Hair follicle dermal papilla cell (primary cell): ENCODE results near the gene TCL1A. TPM values are rescaled to one million over a fixed set of nuclear protein-coding genes. Genes with fewer than 3 reads are reported as not detected.

Experiments used
- small RNA-seq: library from RNA; depleted of rRNA; stranded (forward); fragments of <200 nt; gene quantifications from one replicate; pipeline ENCODE3, GENCODE V24; 2012
- total RNA-seq: library from RNA; depleted of rRNA; stranded (reverse); fragments of >200 nt; gene quantifications from 2 replicates; pipeline ENCODE4 v1.2.3, GENCODE V29; 2012

The TCL1A gene, protein sequence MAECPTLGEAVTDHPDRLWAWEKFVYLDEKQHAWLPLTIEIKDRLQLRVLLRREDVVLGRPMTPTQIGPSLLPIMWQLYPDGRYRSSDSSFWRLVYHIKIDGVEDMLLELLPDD
- total RNA-seq, result 0.65 TPM in 1 of 2 replicates, not detected in the other

GRCh38 chr14:95713596-95714371, at the start of gene TCL1A:
TCL1A (minus strand) TSS chr14:95714125; CDS start chr14:95714066, 59 bp downstream.

GRCh38 chr14:95685978-95686922, 27.7 kb downstream of the TCL1A start, which contains the start of gene TCL1B:
TCL1B (plus strand) TSS chr14:95686426; CDS start chr14:95686468, 42 bp downstream.

Small RNA genes lying within 50 kb of the gene (small RNA-seq; reads per million reads assigned to genes)
- gene RF02193, result not detected

Other genes with a start within 250 kb of the TCL1A start
- gene SYNE3, start 197.5 kb downstream of the TCL1A start, total RNA-seq, result 46.9 and 56.1 TPM in 2 replicates
- gene GLRX5, start 179.1 kb downstream of the TCL1A start, total RNA-seq, result 17.2 and 20.8 TPM in 2 replicates
- gene TCL1B, start 27.7 kb downstream of the TCL1A start, total RNA-seq, result not detected in 2 replicates
- gene TUNAR, start 162.7 kb upstream of the TCL1A start, total RNA-seq, result 0.32 and 1.1 TPM in 2 replicates